ENCODE measurements around the gene IFNL2. TPM values are rescaled to one million over a fixed set of nuclear protein-coding genes. Genes with fewer than 3 reads are reported as not detected.

Gene IFNL2
- total and polyA plus RNA-seq, 7 donors, result not detected

GRCh38 chr19:39303373-39304184 lies 35.4 kb downstream of the IFNL2 start:
- H3K27me3 ChIP-seq, result peaks cover 23 to 65% (median 48%) of the 10 kb centered on the region in 3 donors
- peaks cover 0 to 14% (median 9%) of the 10 kb centered on the region in 4 donors for H3K4me1 ChIP-seq
- no peaks in the 10 kb centered on the region for H3K36me3 ChIP-seq
- peak; percentile 29 for DNase-seq
- intact Hi-C loops (cut with DNase I), result no loop called here
- no peak overlapping the region for H3K27ac ChIP-seq
- H3K4me3 ChIP-seq, result no peak overlapping the region
- 57 to 66% methylated on average over 10 of the region's 10 CpGs for WGBS, 2 donors
- TF ChIP-seq EP300 (IDR thresholded peaks at IDR 0.05) (no peak), CTCF (IDR thresholded peaks at IDR 0.05) (no peak), POLR2AphosphoS5 (IDR thresholded peaks at IDR 0.05) (no peak), POLR2A (IDR thresholded peaks at IDR 0.05) (no peak)
- H3K9me3 ChIP-seq, result no peaks in the 10 kb centered on the region

- Histone ChIP-seq H3K36me3 (no peaks in the 10 kb centered on the region), H3K27me3 (peaks cover 27 to 66% (median 54%) of the 10 kb centered on the region in 3 donors), H3K4me3 (no peak overlapping the region), H3K4me1 (peaks cover 0 to 14% (median 9%) of the 10 kb centered on the region in 4 donors), H3K9me3 (no peaks in the 10 kb centered on the region), H3K27ac (no peak overlapping the region)
- intact Hi-C loops (cut with DNase I), result no loop called here
- DNase-seq, result no peak
- TF ChIP-seq EP300 (IDR thresholded peaks at IDR 0.05), result no peak
Observed at GRCh38 chr19:39304185-39304513, 36.0 kb downstream of the IFNL2 start.

- Histone ChIP-seq H3K4me1 (peaks cover 0 to 14% (median 9%) of the 10 kb centered on the region in 4 donors), H3K36me3 (no peaks in the 10 kb centered on the region), H3K9me3 (no peaks in the 10 kb centered on the region), H3K27me3 (peaks cover 27 to 71% (median 54%) of the 10 kb centered on the region in 3 donors), H3K27ac (no peak overlapping the region), H3K4me3 (no peak overlapping the region)
- 48 to 49% methylated on average over 6 of the region's 6 CpGs for WGBS, 2 donors
- intact Hi-C loops (cut with DNase I), result no loop called here
- TF ChIP-seq EP300 (IDR thresholded peaks at IDR 0.05) (no peak), POLR2AphosphoS5 (IDR thresholded peaks at IDR 0.05) (no peak), CTCF (IDR thresholded peaks at IDR 0.05) (no peak), POLR2A (IDR thresholded peaks at IDR 0.05) (no peak)
- DNase-seq, result peak; percentile 30
Observed at GRCh38 chr19:39304701-39305571, 36.7 kb downstream of the IFNL2 start.

- Histone ChIP-seq H3K4me3 (no peak overlapping the region), H3K27ac (no peak overlapping the region), H3K9me3 (no peaks in the 10 kb centered on the region), H3K4me1 (peaks cover 0 to 14% (median 9%) of the 10 kb centered on the region in 4 donors), H3K27me3 (peaks cover 27 to 77% (median 54%) of the 10 kb centered on the region in 3 donors), H3K36me3 (no peaks in the 10 kb centered on the region)
- intact Hi-C loops (cut with DNase I), result no loop called here
- no peak for TF ChIP-seq POLR2AphosphoS5 (IDR thresholded peaks at IDR 0.05)
- no peak for TF ChIP-seq CTCF (IDR thresholded peaks at IDR 0.05)
- no peak for DNase-seq
Observed at GRCh38 chr19:39306075-39306474, 37.9 kb downstream of the IFNL2 start.
